HUES64 (cell line): ENCODE data around the gene CAPN11.

Experiments
- H3K27ac ChIP-seq: 2 replicates; pipeline ENCODE4 v1.7.0; 2013; ENCODE audit warnings: low read depth, low read length, inconsistent platforms
- H3K27me3 ChIP-seq: 2 replicates; pipeline ENCODE4 v1.6.1; 2013; ENCODE audit warnings: mild to moderate bottlenecking, low read length; ENCODE audit not compliant: insufficient read depth
- H3K36me3 ChIP-seq: 2 replicates; pipeline ENCODE4 v1.6.1; 2013; ENCODE audit warnings: mild to moderate bottlenecking, low read length; ENCODE audit not compliant: insufficient read depth
- H3K4me1 ChIP-seq: 2 replicates; pipeline ENCODE4 v1.6.1; 2013; ENCODE audit warnings: mild to moderate bottlenecking, low read length, moderate library complexity; ENCODE audit not compliant: insufficient read depth
- H3K4me3 ChIP-seq: 2 replicates; pipeline ENCODE4 v1.5.1; 2013; ENCODE audit warnings: mild to moderate bottlenecking, low read length, moderate library complexity
- H3K9ac ChIP-seq: 2 replicates; pipeline ENCODE4 v1.6.1; 2013; ENCODE audit warnings: mild to moderate bottlenecking, low read depth, low read length
- H3K9me3 ChIP-seq: 2 replicates; pipeline ENCODE4 v1.6.1; 2013; ENCODE audit warnings: low read depth, low read length; ENCODE audit not compliant: insufficient read depth
- WGBS: fragments of 150-250, 120-280 bp; methylation state at CpG from one replicate; pipeline ENCODE4 v1.1.7; 2013; ENCODE audit warnings: missing lambda C conversion rate; 5-methylcytosine and 5-hydroxymethylcytosine counted together

Gene CAPN11

DNA sequence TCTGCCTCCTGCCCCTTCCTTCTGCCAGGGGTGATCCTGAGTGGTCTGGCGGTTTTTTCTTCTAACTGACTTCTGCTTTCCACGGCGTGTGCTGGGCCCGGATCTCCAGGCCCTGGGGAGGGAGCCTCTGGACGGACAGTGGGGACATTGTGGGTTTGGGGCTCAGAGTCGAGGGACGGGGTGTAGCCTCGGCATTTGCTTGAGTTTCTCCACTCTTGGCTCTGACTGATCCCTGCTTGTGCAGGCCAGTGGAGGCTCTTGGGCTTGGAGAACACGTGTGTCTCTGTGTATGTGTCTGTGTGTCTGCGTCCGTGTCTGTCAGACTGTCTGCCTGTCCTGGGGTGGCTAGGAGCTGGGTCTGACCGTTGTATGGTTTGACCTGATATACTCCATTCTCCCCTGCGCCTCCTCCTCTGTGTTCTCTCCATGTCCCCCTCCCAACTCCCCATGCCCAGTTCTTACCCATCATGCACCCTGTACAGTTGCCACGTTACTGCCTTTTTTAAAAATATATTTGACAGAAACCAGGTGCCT, 75.0 kb downstream of the CAPN11 start:
- H3K4me3 ChIP-seq: no peak overlapping the region
- WGBS: 90% methylated on average over 14 of the region's 14 CpGs
- H3K36me3 ChIP-seq: peaks cover 66% of the 10 kb centered on the region
- no peaks in the 10 kb centered on the region for H3K9me3 ChIP-seq
- peaks cover 16% of the 10 kb centered on the region for H3K4me1 ChIP-seq
- H3K27me3 ChIP-seq: no peaks in the 10 kb centered on the region
- no peak overlapping the region for H3K9ac ChIP-seq
- no peak overlapping the region for H3K27ac ChIP-seq
